ENCODE data around the gene MRNIP.
"Not testable (repeated sequence)": the region's sequence is repeated elsewhere in the genome, so short reads cannot be mapped to it uniquely, and the experiment has no call there.

Gene MRNIP

DNA sequence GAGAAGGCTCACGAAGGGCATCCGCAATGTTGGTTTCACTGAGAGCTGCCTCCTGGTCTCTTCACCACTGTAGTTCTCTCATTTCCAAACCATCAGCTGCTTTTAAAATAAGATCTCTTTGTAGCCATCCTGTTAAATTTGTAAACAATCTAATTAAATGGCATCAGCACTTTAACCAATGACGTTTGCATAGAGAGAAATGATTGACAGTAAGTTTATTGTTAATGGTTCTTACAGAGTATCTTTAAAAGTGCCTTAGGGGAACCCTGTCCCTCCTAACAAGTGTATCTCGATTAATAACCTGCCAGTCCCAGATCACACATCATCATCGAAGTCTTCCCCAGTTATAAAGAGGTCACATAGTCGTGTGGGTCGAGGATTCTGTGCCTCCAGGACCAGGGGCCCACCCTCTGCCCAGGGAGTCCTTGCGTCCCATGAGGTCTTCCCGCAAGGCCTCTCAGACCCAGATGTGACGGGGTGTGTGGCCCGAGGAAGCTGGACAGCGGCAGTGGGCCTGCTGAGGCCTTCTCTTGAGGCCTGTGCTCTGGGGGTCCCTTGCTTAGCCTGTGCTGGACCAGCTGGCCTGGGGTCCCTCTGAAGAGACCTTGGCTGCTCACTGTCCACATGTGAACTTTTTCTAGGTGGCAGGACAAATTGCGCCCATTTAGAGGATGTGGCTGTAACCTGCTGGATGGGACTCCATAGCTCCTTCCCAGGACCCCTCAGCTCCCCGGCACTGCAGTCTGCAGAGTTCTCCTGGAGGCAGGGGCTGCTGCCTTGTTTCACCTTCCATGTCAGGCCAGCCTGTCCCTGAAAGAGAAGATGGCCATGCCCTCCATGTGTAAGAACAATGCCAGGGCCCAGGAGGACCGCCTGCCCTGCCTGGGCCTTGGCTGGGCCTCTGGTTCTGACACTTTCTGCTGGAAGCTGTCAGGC is 21.3 kb downstream of the MRNIP start:
- DNase-seq: no peak

DNA sequence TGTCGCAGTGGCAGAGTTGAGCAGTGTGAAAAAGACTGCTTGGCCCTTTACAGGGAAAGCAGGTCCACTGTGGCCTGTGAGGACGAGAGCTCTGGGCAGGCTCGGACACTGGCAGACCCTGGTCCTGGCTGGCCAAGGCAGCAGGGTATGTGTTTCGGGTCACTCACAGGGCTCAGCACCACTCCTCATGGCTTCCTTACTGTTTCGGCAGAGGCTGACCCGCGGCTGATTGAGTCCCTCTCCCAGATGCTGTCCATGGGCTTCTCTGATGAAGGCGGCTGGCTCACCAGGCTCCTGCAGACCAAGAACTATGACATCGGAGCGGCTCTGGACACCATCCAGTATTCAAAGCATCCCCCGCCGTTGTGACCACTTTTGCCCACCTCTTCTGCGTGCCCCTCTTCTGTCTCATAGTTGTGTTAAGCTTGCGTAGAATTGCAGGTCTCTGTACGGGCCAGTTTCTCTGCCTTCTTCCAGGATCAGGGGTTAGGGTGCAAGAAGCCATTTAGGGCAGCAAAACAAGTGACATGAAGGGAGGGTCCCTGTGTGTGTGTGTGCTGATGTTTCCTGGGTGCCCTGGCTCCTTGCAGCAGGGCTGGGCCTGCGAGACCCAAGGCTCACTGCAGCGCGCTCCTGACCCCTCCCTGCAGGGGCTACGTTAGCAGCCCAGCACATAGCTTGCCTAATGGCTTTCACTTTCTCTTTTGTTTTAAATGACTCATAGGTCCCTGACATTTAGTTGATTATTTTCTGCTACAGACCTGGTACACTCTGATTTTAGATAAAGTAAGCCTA is 22.2 kb downstream of the MRNIP start:
- no peak for DNase-seq

DNA sequence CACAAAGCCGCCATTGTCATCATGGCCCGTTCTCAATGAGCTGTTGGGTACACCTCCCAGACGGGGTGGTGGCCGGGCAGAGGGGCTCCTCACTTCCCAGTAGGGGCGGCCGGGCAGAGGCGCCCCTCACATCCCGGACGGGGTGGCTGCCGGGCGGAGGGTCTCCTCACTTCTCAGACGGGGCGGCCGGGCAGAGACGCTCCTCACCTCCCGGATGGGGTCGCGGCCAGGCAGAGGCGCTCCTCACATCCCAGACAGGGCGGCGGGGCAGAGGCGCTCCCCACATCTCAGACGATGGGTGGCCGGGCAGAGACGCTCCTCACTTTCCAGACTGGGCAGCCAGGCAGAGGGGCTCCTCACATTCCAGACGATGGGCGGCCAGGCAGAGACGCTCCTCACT is 23.7 kb downstream of the MRNIP start:
- DNase-seq: not testable (repeated sequence)

DNA sequence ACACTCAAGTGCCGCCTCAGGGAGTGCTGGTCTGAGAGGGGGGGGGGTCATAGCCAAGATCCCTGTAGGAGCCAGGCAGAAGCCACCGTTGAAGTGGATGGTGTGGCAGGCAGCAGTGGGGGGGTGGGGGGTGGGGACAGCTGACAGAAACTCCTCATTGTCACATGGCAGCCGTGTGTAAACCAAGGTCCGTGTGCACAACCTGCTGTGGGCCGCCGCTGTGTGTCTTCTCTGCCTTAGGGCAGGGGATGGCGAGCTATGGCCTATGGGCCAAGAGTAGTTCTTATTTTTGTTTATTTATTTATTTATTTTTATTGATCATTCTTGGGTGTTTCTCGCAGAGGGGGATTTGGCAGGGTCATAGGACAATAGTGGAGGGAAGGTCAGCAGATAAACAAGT is 24.5 kb downstream of the MRNIP start:
- DNase-seq: no peak

DNA sequence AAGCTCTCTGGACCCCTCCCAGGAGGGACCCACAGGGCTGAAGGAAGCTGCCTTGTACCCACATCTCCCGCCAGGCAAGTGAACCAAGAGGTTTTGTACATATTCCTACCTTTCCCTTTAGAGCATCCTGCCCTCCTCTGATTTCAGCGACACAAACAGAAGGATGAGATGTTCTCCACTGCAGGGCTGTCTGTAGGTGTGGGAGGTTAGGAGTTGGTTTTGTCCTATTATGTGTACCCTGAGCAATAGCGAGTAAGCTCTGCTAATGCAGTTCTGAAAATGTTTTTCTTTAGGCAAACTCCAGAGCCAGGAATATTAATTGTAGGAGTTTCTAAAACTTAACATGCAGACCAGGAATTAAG is 24.9 kb downstream of the MRNIP start:
- DNase-seq: no peak

DNA sequence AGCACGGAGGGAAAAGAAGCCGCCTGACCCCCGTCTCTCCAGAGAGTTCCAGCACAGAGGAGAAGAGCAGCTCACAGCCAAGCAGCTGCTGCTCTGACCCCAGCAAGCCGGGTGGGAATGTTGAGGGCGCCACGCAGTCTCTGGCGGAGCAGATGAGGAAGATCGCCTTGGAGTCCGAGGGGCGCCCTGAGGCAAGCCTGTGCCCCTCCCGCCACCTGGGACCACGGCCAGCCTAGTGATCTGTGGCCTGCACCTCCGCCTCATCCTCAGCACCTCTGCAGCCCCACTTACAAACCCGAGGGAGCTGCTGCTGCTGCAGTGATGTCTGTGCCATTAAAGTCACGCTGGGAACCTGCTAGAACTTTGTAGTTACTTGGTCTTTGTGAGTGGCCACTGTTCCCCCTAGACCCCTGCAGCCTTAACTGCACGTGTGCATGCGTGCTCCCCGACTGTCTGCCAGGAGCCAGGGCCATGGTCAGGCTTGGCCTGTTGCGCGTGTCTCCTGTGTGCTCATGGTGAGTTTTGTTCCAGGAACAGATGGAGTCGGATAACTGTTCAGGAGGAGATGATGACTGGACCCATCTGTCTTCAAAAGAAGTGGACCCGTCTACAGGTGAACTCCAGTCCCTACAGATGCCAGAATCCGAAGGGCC is 25.4 kb downstream of the MRNIP start:
- DNase-seq: no peak

DNA sequence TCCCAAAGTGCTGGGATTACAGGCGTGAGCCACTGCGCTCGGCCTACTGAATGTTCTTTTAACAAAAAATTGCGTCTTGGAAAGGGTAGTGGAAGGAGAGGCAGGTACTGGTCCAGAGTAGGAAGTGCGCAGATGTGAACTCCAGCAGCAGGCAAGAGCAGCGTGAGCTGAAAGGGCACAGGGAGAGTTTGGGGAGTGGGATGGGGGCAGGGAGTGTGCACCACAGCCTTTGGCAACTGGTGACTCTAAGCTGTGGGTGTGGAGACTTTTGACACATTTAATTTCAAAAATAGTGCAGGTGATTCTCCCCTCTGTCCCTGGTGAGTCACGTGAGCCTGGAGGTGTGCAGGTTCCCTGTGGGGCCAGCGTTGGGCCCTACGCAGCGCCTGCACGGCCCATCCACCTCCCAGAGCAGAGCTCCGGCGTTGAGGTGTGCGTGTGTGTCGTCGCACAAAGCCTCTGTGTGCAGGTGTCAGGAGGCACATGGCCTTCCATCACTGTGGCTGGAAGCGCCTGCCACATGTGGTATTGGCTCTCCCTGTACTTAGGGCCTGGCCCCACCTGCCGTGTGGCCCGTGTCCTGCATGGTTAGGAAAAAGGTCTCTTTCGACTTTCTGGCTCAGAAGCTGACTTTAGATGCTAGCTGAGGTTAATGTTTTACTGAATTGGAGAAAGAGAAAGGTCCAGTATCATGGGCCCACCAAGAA is 26.4 kb downstream of the MRNIP start:
- no peak for DNase-seq

DNA sequence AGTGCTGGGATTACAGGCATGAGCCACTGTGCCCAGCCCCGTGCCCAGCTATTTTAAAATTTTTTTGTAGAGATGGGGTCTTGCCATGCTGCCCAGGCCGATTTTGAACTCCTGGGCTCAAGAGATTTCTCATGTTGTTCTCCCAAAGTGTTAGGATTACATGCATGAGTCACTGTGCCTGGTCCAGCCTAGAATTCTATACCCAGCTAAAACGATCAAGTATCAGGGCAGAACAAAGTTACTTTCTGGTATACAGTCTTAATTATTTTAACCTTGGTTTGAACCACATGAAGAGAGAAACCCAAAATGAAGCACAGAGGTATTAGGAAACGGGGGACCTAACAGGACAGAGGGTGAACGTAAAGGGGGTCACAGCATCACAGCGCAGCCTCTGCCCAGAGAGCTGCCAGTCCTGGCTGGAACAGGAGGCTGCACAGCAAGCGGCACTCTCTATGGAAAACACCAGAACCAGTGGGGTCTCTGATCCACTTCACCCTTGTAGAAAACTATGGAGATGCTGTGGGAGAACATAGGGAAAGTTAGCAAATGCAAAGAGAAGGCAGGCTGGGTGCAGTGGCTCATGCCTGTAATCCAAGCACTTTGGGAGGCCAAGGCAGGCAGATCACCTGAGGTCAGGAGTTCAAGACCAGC is 27.7 kb downstream of the MRNIP start:
- DNase-seq: no peak

DNA sequence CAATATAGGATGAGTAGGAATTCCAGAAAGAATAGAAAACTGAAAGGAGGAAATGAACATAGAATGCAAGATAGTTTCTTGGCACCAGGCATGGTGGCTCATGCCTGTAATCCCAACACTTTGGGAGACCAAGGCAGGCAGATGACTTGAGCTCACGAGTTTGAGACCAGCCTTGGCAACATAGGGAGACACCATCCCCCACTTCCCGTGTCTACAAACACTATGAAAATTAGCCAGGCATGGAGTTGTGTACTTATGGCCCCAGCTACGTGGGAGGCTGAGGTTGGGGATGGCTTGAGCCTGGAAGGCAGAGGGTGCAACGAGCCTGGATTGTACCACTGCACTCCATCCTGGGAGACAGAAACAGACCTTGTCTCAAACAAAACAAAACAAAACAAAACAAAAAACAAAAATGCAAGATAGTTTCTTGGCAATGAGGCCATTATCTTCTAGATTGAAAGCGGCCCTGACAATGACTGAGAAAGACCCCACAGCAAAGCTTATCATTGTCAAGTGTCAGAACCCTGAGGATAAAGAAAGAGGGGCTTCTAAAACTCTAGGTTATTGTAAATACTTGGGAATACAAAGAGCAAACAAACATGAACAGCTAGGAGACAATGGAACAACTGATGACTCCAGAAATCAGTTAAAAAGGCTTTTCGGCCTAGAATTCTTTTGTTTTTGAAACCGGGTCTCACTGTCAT is 28.7 kb downstream of the MRNIP start:
- no peak for DNase-seq

DNA sequence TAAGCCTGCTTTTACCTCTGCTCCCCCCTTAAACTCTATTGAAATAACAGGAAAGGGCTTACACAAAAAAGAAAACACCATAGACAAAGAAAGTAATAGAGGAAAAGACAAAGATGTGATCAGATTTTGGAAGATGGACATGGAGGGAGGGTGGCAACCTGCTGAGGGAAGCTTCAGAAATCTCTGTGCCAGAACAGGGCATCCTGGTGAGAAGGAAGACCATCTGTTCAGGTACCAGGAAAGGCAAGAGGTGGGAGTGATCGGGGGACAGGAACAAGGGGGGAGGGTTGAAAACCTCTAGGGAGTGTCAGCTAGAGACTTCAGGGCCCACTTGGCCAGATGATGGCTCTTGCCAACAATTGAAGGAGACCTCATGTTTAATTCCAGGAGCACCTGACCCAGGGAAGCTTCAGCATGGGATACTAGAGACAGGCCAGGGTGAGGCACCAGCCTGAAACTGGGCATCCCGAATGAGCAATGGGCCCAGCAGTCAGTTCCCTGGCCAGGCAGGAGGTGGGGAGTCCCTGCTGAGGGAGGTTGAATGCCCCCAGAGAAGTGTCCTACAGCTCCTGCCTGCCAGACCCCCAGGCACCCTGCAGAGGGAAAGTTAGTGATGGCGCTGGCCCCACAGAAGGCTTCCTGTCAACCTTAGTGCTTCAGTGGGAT is 29.7 kb downstream of the MRNIP start:
- no peak for DNase-seq

DNA sequence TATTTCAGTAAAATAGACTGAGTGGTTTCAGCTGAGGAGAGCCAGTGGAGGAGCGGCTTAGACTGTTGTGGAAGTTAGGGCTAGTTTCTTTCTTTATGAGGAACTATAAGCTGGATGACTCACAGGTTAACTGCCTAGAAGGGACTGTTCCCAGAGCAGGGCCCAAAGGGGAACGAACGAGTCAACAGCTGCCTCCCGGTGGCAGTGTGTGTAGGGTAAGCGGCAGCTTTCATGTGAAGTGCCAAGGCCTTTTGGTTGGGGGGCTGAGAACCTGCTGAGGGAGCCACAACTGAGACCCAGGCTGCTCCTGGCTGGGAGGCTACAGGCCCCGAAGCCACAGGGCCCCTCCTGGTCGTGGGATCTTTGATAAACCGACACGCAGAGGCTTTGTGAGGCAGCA is 30.9 kb downstream of the MRNIP start:
- DNase-seq: no peak

DNA sequence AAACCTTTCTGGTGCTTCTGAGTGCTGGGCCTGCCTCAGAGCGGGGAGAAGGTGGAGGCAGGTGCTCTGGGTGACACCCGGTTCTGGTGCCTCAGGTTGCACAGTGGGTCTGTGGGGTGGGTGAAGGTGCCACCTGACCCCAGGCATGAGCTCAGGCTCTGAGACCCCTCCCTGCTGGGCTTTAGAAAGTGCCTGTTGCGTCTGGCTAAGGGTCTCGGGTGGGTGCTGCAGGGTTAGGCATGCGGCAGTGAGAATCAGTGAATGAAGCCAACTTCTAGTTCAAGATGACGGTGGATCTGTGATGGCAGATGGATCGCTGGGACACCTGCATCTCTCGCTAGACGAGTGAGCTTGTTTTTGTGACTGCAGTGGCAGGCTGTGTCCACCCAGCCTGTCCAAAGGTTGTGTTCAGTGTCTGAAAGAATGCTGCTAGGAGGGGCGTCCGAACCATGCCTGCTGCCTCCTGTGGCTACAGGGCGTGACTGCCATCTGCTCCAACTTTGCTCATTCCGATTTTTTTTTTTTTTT is 32.9 kb downstream of the MRNIP start:
- DNase-seq: no peak

DNA sequence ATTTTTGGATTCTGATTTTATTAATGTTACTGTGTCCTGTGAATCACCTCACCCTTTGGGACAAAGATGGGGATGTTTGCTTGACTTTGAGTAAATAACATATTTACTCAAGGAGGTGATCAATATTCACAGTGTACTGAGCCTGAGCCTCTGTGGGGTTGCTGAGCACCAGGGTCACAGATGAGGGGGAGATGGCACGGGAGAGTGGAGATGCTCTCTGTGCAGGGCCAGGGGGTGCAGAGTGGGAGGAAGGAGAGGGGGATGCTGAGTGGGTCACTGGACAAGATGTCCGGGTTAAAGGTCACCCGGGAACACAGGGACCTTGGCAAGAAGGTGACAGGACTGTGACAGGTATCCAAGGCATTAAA is 33.9 kb downstream of the MRNIP start:
- DNase-seq: no peak

DNA sequence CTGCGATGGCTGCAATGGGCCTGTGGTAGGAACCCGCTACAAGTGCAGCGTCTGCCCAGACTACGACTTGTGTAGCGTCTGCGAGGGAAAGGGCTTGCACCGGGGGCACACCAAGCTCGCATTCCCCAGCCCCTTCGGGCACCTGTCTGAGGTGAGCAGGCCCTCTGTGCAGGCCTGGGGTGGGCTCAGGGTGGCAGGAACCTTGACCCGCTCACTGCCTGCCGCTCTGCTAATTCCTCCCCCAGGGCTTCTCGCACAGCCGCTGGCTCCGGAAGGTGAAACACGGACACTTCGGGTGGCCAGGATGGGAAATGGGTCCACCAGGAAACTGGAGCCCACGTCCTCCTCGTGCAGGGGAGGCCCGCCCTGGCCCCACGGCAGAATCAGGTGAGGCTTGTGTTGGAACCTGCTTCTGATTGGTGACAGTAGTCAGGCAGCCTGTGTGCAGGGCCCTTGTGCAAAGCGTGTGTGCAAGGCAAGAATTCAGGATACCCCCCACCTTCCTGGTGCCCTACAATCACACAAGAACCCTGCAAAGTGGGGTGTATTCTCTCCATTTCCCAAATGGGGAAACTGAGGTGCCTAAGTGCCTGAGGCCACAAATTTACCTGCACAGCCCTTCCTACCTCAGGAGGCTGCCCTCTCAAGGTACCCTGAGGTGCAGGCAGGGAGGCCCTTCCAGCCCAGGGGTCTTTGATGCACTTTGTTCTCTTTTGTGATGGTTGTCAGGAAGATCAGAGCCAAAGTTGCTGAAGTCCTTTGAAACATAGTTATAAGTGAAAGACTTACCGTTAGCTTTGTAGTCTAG is 34.5 kb downstream of the MRNIP start:
- DNase-seq: no peak

DNA sequence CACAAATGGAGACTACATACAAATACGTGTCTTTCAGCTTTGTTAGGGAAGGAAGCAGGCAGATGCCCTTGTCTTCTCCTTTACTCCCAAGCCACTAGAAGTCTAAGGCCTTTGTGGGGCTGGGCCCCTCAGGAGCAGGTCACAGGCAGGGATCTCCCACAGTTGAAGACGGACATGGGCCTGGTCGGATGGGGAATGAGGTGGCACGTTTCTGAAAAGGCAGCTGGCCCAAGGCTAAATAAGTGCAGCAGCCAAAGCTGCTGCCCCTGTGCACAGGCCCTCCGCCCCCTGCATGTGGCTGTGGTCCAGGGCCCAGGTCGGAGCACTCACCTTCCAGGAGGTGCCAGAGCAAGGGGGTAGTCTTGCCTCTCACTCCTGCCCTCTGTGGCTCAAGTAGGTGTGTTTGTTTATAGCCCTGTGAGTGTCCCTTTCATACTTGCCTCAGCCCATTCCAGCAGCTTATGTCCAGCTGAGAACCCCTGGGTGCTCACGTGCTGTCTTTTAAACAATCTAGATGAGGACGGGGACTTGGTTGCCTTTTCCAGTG is 36.1 kb downstream of the MRNIP start:
- DNase-seq: no peak

DNA sequence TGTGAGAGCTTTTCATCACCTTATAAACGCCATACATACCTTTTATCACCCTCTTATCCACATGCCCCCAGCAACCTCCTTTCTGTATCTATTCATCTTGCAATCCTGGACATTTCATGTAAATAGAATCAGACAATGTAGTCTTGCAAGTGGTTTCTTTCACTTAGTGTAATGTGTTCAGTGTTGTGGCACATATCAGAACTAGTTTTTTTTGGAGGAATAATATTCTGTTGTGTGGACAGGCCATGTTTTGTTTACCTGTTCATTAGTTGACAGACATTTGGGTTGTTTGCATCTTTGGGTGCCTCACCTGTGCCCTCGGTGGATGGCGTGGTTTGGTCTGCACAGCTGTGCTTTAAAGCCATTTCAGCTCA is 36.6 kb downstream of the MRNIP start:
- DNase-seq: no peak

DNA sequence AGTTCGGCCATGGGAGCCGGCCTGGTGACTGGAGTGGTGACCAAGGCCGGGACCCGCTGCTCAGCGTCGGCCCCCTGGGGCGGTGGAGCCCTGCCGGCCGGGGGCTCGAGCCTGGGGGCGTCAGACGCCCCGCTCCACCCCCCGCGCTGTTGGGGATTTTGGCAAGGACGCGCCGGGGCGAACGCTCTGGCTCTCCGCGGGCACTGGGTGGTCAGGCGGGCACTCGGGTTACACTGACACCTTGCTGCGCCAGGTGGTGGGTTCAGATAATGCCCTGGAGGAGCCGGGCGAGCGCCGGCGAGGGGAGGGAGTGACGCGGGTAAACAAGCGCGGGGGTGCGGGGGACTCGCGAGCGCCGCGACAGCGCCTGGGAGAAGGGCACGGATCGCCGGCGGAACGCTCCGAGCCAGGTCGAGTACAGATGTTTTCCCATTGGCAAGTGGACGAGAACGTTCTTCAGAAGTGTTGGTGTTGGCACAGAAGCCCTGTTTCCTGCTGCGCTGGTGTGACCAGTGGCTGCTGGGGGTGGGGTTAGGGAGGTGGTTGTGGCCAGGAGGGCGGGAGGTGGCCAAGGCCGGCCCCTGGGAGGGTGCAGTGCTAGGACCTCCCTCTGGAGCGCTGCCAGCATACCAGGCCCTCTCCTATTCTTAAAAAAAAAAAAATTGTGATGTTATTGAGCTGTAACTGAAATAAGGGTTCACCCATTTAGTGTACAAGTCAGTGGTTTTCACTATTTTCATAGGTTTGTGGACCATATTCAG is 37.1 kb downstream of the MRNIP start:
- DNase-seq: peak; percentile 84

DNA sequence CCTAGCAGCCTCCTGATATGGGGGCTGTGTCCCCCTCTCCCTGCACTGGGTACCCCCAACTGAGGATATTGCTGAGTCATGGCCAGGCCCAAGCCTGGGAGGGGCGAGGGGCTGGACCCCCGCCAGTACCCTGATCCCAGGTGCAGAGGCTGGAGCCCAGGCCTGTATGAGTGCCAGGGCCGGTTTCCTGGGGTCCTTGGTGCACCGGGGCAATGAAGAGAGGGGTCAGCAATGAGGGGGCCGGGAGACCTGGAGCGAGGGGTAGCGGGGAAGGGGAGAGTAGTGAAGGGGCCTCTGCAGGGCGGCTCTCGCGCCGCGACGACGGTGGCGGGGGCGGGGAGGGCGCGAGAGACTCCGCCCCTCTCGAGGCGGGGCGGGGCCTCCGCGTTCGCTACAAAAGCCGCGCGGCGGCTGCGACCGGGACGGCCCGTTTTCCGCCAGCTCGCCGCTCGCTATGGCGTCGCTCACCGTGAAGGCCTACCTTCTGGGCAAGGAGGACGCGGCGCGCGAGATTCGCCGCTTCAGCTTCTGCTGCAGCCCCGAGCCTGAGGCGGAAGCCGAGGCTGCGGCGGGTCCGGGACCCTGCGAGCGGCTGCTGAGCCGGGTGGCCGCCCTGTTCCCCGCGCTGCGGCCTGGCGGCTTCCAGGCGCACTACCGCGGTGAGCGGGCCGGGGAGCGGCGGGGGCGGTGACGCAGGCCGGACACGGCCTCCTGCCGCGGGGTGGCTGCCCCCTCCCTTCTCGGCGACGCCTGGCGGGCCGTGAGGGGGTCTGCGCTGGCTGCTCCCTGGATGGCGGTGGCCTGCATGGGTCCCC is 37.9 kb downstream of the MRNIP start, which contains the start of gene SQSTM1:
TSS of gene SQSTM1 (plus strand) at position 423 of the 815 bp plus-strand sequence. CDS start at position 455, 32 bp downstream.
- peak; percentile 38 for DNase-seq
